HEK293 (cell line): ENCODE measurements around the gene PC.

Source experiments
- GLI2 ChIP-seq: fragments of 450-650 bp; formaldehyde crosslinking; IDR thresholded peaks from 2 replicates; pipeline ENCODE4; 2017; ENCODE audit warnings: missing biosample characterization, missing genetic modification characterization, low read depth, borderline replicate concordance
- GLIS1 ChIP-seq: fragments of 450-650 bp; formaldehyde crosslinking; IDR thresholded peaks from 2 replicates; pipeline ENCODE4 v1.5.1; 2016; ENCODE audit warnings: missing biosample characterization, missing genetic modification characterization
- INSM2 ChIP-seq: fragments of 450-650 bp; formaldehyde crosslinking; IDR thresholded peaks from 2 replicates; pipeline ENCODE4 v1.5.1; 2016; ENCODE audit warnings: missing biosample characterization, missing genetic modification characterization
- KLF9 ChIP-seq: fragments of 450-650 bp; formaldehyde crosslinking; IDR thresholded peaks from 2 replicates; pipeline ENCODE4 v1.5.1; 2016; ENCODE audit warnings: missing biosample characterization, missing genetic modification characterization, low read depth
- MZF1 ChIP-seq: fragments of 450-650 bp; formaldehyde crosslinking; IDR thresholded peaks from 2 replicates; pipeline ENCODE4 v1.5.1; 2017; ENCODE audit warnings: missing biosample characterization, missing genetic modification characterization, borderline replicate concordance
- REST ChIP-seq: fragments of 450-650 bp; formaldehyde crosslinking; IDR thresholded peaks from 2 replicates; pipeline ENCODE4 v1.5.1; 2016; ENCODE audit warnings: missing biosample characterization, missing genetic modification characterization
- SP2 ChIP-seq: fragments of 450-650 bp; formaldehyde crosslinking; IDR thresholded peaks from 2 replicates; pipeline ENCODE4 v1.5.1; 2016; ENCODE audit warnings: missing biosample characterization, missing genetic modification characterization
- WT1 ChIP-seq: fragments of 450-650 bp; formaldehyde crosslinking; IDR thresholded peaks from 2 replicates; pipeline ENCODE4 v1.5.1; 2016; ENCODE audit warnings: missing biosample characterization, missing genetic modification characterization
- ZBTB10 ChIP-seq: fragments of 450-650 bp; formaldehyde crosslinking; IDR thresholded peaks from 2 replicates; pipeline ENCODE4 v1.5.1; 2016; ENCODE audit warnings: missing biosample characterization, missing genetic modification characterization
- ZBTB20 ChIP-seq: fragments of 450-650 bp; formaldehyde crosslinking; IDR thresholded peaks from 2 replicates; pipeline ENCODE4 v1.5.1; 2016; ENCODE audit warnings: missing biosample characterization, missing genetic modification characterization
- ZBTB8A ChIP-seq: fragments of 450-650 bp; formaldehyde crosslinking; IDR thresholded peaks from 2 replicates; pipeline ENCODE4 v1.5.1; 2016; ENCODE audit warnings: missing biosample characterization, missing genetic modification characterization
- ZNF121 ChIP-seq: fragments of 450-650 bp; formaldehyde crosslinking; IDR thresholded peaks from 2 replicates; pipeline ENCODE4 v1.5.1; 2016; ENCODE audit warnings: missing biosample characterization, missing genetic modification characterization
- ZNF169 ChIP-seq: fragments of 450-650 bp; formaldehyde crosslinking; IDR thresholded peaks from 2 replicates; pipeline ENCODE4 v1.5.1; 2016; ENCODE audit warnings: missing biosample characterization, missing genetic modification characterization
- ZNF211 ChIP-seq: fragments of 450-650 bp; formaldehyde crosslinking; IDR thresholded peaks from 2 replicates; pipeline ENCODE4 v1.5.1; 2016; ENCODE audit warnings: low read depth, missing biosample characterization, missing genetic modification characterization
- ZNF311 ChIP-seq: fragments of 450-650 bp; formaldehyde crosslinking; IDR thresholded peaks from 2 replicates; pipeline ENCODE4 v1.5.1; 2017; ENCODE audit warnings: missing biosample characterization, missing genetic modification characterization, borderline replicate concordance
- ZNF354C ChIP-seq: fragments of 450-650 bp; formaldehyde crosslinking; IDR thresholded peaks from 2 replicates; pipeline ENCODE4 v1.5.1; 2016; ENCODE audit warnings: missing biosample characterization, missing genetic modification characterization, low read depth, borderline replicate concordance
- ZNF416 ChIP-seq: fragments of 450-650 bp; formaldehyde crosslinking; IDR thresholded peaks from 2 replicates; pipeline ENCODE4 v1.5.1; 2016; ENCODE audit warnings: missing biosample characterization, missing genetic modification characterization
- ZNF433 ChIP-seq: fragments of 450-650 bp; formaldehyde crosslinking; IDR thresholded peaks from 2 replicates; pipeline ENCODE4 v1.5.1; 2016; ENCODE audit warnings: missing biosample characterization, missing genetic modification characterization, low read depth
- ZNF449 ChIP-seq: fragments of 450-650 bp; formaldehyde crosslinking; IDR thresholded peaks from 2 replicates; pipeline ENCODE4 v1.5.1; 2017; ENCODE audit warnings: missing biosample characterization, mild to moderate bottlenecking, missing genetic modification characterization, moderate library complexity
- ZNF580 ChIP-seq: fragments of 450-650 bp; formaldehyde crosslinking; IDR thresholded peaks from 2 replicates; pipeline ENCODE4 v1.5.1; 2016; ENCODE audit warnings: missing biosample characterization, missing genetic modification characterization
- ZNF639 ChIP-seq: fragments of 450-650 bp; formaldehyde crosslinking; IDR thresholded peaks from 2 replicates; pipeline ENCODE4 v1.5.1; 2016; ENCODE audit warnings: missing biosample characterization, missing genetic modification characterization
- ZNF658 ChIP-seq: fragments of 450-650 bp; formaldehyde crosslinking; IDR thresholded peaks from 2 replicates; pipeline ENCODE4; 2016; ENCODE audit warnings: missing biosample characterization, missing genetic modification characterization
- ZNF660 ChIP-seq: fragments of 450-650 bp; IDR thresholded peaks from 2 replicates; pipeline ENCODE4 v1.5.1; 2018; ENCODE audit warnings: missing biosample characterization, mild to moderate bottlenecking, missing genetic modification characterization
- ZNF670 ChIP-seq: fragments of 450-650 bp; formaldehyde crosslinking; IDR thresholded peaks from 2 replicates; pipeline ENCODE4 v1.5.1; 2016; ENCODE audit warnings: missing biosample characterization, missing genetic modification characterization, low read depth
- ZNF830 ChIP-seq: fragments of 450-650 bp; IDR thresholded peaks from 2 replicates; pipeline ENCODE4 v1.5.0; 2018; ENCODE audit warnings: missing biosample characterization, missing genetic modification characterization, low read depth, mild to moderate bottlenecking, moderate library complexity
- ZSCAN18 ChIP-seq: fragments of 450-650 bp; formaldehyde crosslinking; IDR thresholded peaks from 2 replicates; pipeline ENCODE4 v1.5.1; 2016; ENCODE audit warnings: missing biosample characterization, missing genetic modification characterization
- ZSCAN5A ChIP-seq: fragments of 450-650 bp; formaldehyde crosslinking; IDR thresholded peaks from 2 replicates; pipeline ENCODE4 v1.5.1; 2016; ENCODE audit warnings: missing biosample characterization, missing genetic modification characterization

PC gene

GRCh38 chr11:66950112-66950535, 8.1 kb downstream of the PC start (continued):
- TF ChIP-seq SP2 (tag by site-specific recombination) (no peak), GLI2 (tag by site-specific recombination) (no peak), WT1 (peak; percentile 58), REST (tag by site-specific recombination) (no peak), ZBTB10 (tag by site-specific recombination) (no peak), GLIS1 (tag by site-specific recombination) (no peak; the same call in 1 of the 2 replicates), ZSCAN5A (no peak), ZBTB8A (tag by site-specific recombination) (peak; percentile 45; the same call in 1 of the 2 replicates), ZBTB20 (tag by site-specific recombination) (no peak), MZF1 (tag by site-specific recombination) (no peak), ZNF580 (tag by site-specific recombination) (no peak), ZNF416 (no peak), ZNF449 (tag by site-specific recombination) (no peak), ZSCAN18 (tag by site-specific recombination) (no peak), ZNF354C (tag by site-specific recombination) (no peak), ZNF121 (no peak), KLF9 (tag by site-specific recombination) (no peak), ZNF211 (tag by site-specific recombination) (no peak), ZNF169 (tag by site-specific recombination) (no peak), ZNF639 (peak; percentile 75), ZNF670 (tag by site-specific recombination) (no peak), ZNF311 (tag by site-specific recombination) (no peak), ZNF658 (tag by site-specific recombination) (no peak), ZNF433 (tag by site-specific recombination) (no peak), INSM2 (tag by site-specific recombination) (peak; percentile 90), ZNF830 (tag by site-specific recombination) (no peak), ZNF660 (tag by site-specific recombination) (peak; percentile 68; the same call in 1 of the 2 replicates)
